ENCODE measurements around the gene KLHL7.
A peak's percentile ranks its signal among the peaks of the same experiment; 100 is the strongest.
"Not testable (repeated sequence)": the region's sequence is repeated elsewhere in the genome, so short reads cannot be mapped to it uniquely, and the experiment has no call there.

KLHL7 gene

DNA sequence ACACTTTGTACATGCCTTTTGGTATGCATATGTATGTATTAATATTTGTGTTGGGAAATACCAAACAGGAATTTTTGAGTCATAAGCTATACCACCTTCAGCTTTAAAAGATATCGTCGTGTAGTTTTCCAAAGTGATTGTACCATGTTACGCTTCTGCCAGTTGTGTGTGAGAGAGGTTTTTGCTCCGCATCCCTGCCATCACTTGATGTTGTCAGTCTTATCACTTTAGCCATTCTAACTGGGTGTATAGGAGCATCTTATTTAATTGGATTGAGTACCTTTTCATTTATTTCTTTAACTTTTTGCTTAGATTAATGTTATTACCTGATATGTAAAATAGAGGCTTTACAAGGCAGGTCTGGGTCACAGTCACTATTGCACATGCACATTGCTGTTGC lies 3.4 kb downstream of the KLHL7 start:
- DNase-seq (ENCODE audit: low read depth in 2 of 2): no peak

DNA sequence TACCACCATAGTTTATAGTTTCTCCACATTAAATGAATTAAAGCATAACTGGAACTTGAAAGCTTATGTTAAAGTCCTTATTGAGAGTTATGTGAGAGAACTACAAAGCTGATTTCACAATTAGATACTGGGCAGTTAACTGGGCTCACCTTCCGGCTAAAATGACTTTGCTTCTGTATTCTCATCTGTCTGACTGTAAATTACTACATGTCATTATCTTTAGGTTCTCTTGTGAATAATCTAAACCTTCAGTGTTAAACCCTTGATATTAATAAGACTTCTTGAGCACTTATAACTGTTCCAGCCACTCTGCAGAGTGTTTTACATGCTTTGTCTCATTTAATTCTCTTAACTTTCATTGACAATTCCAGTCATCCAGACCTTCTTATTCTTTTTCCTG lies 3.9 kb downstream of the KLHL7 start:
- DNase-seq (ENCODE audit: low read depth in 2 of 2): no peak

DNA sequence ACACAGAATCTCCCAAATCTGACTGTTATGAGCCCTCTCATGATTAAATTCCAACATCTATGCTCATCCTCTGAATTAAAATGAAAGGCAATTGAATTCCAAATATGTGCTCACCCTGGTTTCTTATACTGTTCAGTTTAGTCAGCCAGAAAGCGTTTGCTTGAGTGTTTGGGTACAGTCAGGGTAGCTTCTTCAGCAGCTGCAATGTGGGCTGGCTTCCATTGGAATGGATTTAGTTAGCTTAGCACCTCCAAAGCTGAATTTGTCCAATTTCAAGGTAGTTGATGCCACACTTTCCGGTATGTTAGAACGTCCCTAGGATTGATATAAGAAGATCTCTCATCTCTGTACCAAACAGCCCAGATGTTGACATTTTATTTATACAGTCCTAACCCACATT lies 9.3 kb downstream of the KLHL7 start:
- no peak for DNase-seq (ENCODE audit: low read depth in 2 of 2)

DNA sequence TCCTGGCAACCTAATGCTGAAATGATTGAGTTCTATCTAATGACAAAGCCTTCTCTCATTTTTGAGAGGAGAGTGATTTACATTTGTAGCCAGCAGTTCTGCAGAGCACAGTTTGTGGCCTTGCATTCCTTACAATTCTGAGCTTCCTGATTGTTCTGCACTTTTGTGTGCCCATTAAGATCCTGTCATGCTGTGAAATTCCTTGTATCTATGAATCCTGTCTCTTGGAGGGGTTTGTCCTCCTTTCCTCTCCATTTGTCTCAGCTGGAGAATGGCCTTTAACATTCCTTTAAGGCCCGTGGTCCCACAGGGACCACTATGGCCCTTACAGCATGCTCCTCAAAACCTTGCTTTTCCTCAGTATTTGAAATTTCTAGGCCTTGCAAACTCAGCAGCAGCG lies 10.4 kb downstream of the KLHL7 start:
- DNase-seq (ENCODE audit: low read depth in 2 of 2): no peak

DNA sequence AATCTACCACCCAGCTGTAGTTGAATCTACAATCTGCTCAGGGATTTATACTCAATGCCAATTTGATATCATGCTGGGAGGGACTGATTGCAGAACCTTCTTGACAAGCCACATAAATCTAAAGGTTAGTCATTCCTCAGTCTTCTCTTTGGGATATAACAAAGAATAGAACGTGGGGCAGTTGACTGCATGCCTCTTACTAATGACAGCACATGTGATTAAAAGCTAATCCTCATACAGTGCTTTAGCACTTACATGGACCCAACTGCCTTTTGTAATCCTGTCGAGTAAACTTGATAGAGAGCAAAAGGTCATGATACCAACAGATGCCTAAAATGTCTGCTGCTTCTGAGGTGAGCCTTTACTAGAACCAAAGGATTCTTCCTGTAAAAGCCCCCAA lies 12.3 kb downstream of the KLHL7 start:
- DNase-seq (ENCODE audit: low read depth in 2 of 2): no peak

DNA sequence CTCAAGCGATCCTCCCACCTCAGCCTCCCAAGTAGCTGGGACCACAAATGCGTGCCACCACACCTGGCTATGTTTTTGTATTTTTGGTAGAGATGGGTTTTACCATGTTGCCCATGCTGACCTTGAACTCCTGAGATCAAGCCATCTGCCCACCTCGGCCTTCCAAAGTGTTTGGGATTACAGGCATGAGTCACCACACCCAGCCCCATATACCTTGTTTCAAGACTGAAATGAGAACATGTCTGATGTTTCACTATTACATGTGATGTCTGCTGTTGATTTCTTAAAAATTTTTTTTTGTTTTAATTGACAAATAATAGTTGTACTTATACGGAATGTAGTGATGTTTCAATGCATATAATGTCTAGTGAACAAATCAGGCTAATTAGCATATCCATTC lies 14.5 kb downstream of the KLHL7 start:
- no peak for DNase-seq (ENCODE audit: low read depth in 2 of 2)

DNA sequence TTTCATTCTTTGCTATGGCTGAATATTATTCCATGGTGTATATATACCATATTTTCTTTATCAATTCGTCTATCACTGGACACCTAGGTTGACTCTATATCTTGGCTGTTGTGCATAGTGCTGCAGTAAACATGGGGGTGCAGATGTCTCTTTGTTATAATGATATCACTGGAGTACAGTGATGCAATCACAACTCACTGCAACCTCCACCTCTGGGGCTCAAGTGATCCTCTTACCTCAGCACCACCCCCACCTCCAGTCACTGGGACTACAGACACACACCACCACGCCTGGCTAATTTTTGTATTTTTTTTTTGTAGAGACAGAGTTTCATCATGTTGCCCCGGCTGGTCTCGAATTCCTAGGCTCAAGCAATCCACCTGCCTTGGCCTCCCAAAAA lies 15.6 kb downstream of the KLHL7 start:
- no peak for DNase-seq (ENCODE audit: low read depth in 2 of 2)

DNA sequence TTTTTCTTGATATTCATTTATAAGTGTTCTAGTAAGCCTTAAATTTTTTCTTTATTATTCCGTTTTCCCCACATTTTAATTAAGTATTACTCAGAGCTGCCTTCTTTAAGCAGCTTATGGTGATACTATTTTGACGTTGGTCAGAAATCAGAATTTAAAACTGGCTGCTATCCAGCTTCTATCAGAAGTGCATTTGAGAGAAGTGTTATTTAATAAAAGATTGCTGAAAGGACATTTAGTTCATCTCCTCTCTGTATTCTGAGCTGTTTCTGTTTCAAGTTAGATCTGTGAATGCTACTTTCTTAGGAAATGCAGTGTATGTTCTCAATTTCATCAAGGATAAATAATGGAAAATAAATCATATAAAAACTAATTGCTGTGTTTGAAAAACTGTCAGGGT lies 17.4 kb downstream of the KLHL7 start:
- DNase-seq (ENCODE audit: low read depth in 2 of 2): no peak

DNA sequence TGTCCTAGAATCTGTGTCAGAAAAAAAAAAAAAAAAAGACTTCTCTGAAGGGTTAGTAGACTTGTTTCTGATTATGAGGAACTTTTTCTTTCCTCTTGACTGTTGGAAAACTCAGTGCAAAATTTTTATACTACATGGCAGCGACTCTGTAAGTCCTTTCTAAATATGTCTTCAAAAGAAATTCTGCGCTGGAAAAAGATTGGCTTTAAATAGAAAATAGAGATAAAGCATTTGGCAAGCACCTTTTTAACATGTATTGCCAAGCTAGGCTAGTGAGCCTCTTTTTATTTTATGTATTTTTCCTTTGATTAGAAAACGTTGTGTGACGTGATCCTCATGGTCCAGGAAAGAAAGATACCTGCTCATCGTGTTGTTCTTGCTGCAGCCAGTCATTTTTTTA lies 17.9 kb downstream of the KLHL7 start:
- DNase-seq (ENCODE audit: low read depth in 2 of 2): no peak

DNA sequence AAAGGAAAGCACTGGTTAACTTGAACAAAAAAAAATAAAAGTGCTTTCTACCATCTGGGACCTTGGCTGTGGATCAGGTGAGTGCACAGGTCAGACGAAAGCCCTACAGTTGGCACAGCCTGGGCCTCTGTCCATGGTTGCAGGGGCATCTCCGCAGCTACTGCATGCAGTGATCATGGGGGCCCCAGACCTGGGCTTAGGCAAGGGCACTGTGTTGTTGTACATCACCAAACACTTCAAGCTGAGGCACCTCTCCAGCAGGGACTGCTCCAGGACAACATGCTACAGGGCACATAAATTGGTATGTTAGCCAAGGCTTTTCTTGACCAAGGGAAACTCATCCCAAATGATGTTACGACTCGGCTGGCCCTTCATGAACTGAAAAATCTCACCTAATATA lies 23.5 kb downstream of the KLHL7 start:
- DNase-seq (ENCODE audit: low read depth in 2 of 2): no peak

DNA sequence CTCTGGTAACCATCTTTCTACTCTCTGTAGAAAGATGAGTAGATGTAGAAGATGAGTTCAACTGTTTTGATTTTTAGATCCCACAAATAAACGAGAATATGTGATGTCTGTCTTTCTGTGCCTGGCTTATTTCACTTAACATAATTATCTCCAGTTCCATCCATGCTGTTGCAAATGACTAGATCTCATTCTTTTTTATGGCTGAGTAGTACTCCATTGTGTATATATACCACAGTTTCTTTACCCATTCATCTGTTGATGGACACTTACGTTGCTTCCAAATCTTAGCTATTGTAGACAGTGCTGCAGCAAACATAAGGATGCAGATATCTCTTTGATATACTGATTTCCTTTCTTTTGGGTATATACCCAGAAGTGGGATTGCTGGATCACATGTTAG lies 26.2 kb downstream of the KLHL7 start:
- DNase-seq (ENCODE audit: low read depth in 2 of 2): not testable (repeated sequence)

DNA sequence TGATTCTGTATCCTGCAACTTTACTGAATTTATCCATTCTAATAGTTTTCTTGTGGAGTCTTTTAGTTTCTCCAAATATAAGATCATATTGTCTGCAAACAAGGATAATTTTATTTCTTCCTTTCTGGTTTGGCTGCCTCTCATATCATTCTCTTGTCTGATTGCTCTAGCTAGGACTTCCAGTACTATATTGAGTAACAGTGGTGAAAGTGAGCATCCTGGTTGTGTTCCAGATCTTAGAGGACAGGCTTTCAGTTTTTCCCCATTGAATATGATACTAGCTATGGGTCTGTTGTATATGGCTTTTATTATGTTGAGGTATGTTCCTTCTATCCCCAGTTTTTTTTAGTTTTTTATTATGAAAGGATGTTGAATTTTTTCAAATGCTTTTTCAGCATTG lies 28.2 kb downstream of the KLHL7 start:
- no peak for DNase-seq (ENCODE audit: low read depth in 2 of 2)

DNA sequence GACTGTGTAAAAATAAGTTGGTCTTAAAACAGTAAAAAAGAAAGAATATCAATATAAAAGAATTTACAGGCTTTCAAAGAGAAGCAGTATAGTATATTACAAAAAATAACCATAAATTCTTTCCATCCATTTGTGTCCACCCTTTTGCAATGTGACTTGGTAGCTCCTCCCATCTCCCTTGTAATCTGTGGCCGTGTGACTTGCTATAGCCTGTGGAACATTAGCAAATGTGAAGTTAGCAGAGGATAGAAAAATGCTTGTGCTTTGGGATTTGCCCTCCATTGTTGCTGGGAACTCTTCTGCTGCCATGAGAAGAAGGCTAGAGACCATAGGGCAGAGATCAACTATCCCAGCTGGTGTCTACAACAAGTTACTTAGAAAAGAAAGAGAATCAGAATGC lies 30.2 kb downstream of the KLHL7 start:
- DNase-seq (ENCODE audit: low read depth in 2 of 2): no peak

DNA sequence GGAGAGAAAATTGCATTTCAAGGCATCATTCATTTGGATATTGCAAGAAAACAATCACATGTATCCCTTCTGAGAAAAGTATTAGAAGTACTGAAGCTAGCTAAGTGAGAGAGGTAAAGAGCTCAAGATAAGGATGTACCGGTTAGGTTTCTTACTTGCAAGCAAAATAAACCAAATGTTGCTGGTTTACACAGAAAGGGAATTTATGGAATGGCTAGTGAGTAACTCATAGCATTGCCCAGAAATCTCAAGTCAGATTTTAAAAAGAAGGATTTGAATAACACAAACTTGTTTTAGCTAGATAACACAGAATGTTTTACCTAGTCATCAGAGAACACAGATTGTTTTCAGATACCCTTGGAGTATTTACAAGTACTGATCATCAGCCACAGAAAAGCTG lies 30.6 kb downstream of the KLHL7 start:
- DNase-seq (ENCODE audit: low read depth in 2 of 2): no peak

DNA sequence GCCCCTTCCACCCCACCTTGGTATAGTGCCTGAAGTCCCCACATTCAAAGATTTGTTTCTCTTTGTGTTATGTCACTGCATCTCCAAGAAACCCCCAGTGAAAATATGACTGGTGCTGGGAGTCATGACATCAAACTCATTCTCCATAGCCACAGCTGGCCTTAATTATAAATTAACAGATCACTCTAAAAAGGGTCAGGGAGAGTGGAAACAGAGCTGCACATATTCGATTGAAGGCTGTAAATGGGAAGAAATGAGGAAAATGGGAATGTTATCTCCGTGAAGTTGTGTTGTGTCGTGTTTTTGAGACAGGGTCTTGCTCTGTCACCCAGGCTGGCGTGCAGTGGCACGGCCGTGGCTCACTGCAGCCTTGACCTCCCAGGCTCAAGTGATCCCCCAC lies 52.1 kb downstream of the KLHL7 start:
- DNase-seq (ENCODE audit: low read depth in 2 of 2): no peak

DNA sequence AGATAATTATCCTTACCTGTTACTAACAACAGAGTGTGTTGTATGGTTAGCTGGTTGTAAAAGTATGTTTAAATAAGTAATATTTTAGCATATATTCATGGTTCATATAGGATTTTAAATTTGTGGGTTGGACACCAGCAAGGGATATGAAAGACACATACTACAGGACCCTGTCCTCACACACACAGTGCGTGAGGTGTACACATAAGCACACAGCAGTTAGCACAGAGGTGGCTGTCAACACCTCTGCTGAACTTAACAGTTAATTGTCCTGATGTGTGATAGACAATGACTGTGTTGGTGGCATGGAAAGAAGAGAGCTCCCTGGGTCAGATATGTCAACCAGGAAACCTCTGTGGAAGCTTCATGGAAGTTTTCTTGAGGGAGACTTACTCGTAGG lies 53.0 kb downstream of the KLHL7 start:
- DNase-seq (ENCODE audit: low read depth in 2 of 2): no peak

DNA sequence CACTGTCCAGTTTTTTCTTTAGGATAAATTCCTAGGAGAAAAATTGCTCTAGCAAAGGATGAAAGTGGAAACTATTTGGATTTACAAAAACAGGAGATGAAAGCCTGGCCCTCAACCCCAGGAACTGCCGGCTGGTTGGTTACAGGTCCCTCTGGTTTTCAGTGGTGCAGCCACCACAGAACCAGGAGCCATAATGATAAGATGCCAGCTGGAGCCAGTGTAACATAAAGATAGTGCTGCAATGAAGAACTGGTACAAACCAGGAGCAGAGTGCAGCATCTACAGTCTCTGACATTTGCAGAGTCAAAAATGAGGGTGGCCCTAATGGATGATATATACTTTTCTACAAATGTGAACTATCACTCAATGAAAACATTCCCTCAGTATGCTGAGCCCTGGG lies 55.9 kb downstream of the KLHL7 start:
- no peak for DNase-seq (ENCODE audit: low read depth in 2 of 2)

DNA sequence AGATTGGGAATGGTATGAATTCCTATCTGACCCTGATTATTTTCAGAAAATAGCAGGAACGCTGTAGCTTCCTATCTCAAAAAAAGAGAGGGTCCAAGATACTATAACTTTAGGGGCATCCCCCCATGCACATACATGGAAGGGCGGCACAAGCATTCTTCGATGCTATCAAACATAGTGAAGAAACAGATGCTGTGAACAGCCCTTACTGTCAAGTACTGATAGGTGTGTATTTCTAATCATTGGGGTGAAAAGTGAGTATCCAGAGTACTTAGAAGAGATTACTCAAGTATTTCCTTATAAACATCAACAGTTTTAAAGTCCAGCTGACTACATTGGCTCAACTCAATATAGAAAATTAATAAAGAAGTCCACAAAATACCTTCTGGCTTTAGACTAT lies 59.3 kb downstream of the KLHL7 start:
- DNase-seq (ENCODE audit: low read depth in 2 of 2): no peak

DNA sequence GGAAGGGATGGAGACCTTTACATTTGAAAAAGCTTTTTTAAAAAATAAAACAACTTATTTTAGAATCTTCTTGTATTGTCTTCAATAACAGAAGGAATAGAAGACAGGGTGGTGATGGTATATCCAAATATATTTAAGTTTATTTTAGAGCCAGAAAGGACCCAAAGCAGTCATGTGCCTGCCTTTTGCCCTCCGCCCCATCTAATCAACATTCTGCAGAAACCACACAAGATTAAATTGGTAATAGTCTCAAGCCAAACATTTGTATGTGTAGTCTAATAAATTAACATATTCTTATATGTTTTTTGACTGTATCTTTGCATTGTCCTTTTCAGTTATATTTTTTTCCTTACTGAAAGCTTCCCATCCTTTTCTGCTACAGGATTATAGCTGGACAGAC lies 59.7 kb downstream of the KLHL7 start:
- no peak for DNase-seq (ENCODE audit: low read depth in 2 of 2)

DNA sequence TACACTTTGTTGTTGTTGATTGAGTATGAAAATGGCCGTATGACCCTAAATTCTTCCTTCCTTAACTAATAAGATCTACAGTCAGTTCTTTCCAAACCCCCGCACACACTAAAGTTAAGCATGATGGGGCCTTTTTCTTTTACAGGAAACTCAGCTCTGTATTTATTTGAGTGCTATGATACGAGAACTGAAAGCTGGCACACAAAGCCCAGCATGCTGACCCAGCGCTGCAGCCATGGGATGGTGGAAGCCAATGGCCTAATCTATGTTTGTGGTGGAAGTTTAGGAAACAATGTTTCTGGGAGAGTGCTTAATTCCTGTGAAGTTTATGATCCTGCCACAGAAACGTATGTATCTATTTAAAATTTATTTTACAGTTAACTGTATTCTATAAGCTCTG lies 62.1 kb downstream of the KLHL7 start:
- DNase-seq (ENCODE audit: low read depth in 2 of 2): no peak

DNA sequence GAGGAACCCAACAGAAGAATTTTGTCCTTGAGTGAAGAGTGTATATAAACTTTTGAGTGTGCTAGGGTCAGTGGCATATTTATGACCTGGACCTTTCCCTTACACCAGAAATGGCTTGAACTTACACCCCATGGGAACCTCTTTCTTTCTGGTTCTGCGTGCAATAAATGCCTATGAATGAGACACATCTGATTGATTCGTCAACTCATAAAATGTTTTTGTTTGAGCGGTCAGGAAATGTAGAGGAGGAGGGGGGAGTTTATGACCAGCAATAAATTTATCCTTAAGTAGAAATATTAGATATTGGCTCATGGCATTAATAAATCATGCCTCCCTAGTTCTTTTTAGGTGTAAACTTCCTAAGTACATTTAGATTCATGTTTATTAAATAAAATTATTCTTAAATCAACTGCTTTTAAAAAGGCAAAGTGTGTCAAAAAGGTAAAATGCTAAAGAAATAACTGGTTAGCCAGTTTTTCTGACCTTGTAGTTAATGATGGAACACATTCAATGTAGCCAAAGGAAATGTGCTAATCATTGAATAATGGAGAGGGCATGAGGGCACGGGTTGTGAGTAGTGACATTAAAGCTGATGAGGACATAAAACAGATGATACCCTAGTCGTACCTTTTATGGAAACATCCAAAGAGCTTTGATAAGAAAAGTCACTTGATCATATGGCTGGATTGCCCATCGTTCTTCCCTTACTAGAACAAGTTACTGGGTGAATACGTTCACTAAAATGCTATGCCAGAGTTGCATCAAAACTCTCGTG lies 62.7 kb downstream of the KLHL7 start:
- no peak for DNase-seq (ENCODE audit: low read depth in 2 of 2)

DNA sequence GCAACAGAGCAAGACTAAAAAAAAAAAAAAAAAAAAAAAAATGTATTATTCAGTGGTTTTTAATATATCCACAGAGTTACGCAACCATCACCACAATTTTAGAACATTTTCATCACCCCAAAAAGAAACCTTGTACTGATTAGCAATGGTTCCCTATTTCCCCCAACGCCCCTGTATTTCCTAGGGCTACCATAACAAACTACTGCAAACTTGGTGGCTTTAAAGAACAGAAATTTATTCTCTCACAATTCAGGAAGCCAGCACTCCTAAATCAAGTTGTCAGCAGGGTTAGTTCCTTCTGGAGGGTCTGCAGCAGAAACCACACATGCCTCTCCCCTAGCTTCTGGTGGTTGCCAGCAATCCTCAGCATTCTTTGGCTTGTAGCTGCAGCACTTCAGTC lies 70.4 kb downstream of the KLHL7 start:
- no peak for DNase-seq (ENCODE audit: low read depth in 2 of 2)

DNA sequence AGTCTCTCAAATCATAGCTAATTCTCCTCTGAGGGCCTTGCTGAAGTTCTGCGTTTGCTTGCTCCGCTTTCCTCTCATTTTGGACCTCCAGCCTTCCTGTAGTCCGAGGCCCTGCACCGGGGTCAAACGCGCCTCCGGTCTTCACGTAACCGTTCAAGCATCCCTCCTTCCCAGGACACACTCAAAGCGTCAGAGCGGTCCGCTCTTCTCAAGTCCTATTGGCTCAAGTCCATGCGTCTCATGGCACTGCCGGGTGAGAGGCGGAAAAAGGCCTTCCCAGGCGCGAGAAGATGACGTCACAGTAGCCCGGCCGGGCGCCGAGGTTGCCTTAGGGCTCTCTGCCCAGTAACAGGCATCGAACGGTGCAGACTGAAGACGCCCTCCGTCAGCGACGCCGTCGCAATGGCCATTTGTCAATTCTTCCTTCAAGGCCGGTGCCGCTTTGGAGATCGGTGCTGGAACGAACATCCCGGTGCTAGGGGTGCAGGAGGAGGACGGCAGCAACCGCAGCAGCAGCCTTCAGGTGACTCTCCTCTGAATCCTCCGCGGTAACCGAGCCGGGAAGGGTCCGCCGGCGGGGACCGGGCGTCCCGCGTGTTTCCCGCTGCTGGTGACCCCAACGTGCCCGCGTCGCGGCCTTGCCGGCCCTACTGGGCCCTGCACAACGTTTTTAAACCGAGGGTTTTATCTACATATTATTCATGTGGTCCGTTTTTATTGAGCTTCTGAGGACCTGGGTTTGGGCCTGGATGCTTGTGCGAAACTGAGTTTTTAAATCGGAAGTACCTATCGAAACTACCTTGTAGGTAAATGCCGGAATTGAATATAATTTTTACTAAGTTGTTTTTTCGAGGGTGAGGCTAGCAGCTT lies 76.3 kb downstream of the KLHL7 start, which contains the start of gene NUP42:
NUP42 (plus strand) TSS at position 365 of the 870 bp plus-strand sequence; CDS start at position 403, 38 bp downstream.
- DNase-seq (ENCODE audit: low read depth in 2 of 2): peak; percentile 94 to 96

All from stimulated activated CD4-positive, alpha-beta T cell treated with anti-CD3 and anti-CD28 coated beads, Interleukin-15, amount 100 ng/mL, for 48 hours (primary cell).